Activated CD8-positive, alpha-beta memory T cell treated with anti-CD3 and anti-CD28 coated beads, Interleukin-2, amount 50 U/mL, for 1 hour (primary cell): ENCODE measurements around the gene DOLK.

Experiments
- DNase-seq: peaks from one replicate; pipeline ENCODE4 v3.0.0-alpha.2; 2020; ENCODE audit errors: extremely low read depth

DOLK gene

DNA sequence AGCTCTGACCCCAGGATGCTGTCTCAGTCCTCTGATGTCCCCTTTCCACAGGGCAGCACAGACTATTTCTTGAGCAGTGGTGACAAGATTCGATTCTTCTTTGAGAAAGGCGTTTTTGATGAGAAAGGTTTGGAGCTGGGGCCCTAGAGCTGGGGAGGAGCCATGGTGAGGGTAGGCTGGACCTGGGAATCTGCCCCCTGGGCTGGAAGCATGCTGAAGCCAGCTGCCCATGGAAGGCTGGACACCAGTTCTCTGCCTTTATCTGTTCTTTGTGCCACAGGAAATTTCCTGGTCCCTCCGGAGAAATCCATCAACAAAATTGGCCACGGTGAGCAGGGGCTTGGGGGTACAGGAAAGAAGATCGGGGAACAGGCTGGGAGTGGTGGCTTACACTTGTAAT, 13.7 kb downstream of the DOLK start:
- DNase-seq = no peak

DNA sequence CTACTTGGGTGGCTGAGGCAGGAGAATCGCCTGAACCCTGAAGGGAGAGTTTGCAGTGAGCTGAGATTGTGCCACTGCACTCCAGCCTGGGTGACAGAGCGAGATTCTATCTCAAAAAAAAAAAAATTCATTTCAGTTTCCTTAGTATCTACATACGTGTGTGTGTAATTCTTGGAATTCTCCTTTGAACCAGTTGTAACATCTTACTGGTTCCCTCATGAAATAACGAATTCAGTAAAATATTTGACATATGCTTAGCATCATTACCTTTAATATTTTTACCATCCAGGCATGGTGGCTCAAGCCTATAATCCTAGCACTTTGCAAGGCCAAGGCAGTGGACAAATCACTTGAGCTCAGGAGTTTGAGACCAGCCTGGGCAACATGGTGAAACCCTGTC, 17.8 kb downstream of the DOLK start:
- DNase-seq = no peak

DNA sequence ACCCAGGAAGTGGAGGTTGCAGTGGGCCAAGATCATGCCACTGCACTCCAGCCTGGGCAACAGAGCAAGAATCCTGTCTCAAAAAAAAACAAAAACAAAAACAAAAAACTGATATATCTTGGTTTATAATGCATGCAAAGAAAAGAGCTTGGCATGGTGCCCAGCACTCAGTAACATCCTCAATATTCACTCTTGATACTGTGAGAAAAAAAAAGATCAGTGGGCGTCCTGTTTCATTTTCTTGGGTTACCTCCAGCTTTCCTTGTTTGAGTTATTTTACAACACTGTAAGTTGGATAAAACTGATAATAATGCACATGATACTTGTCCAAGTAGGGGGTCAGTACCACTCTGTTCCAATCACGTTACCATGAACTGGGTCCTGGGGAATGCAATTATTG, 18.8 kb downstream of the DOLK start:
- DNase-seq = no peak

DNA sequence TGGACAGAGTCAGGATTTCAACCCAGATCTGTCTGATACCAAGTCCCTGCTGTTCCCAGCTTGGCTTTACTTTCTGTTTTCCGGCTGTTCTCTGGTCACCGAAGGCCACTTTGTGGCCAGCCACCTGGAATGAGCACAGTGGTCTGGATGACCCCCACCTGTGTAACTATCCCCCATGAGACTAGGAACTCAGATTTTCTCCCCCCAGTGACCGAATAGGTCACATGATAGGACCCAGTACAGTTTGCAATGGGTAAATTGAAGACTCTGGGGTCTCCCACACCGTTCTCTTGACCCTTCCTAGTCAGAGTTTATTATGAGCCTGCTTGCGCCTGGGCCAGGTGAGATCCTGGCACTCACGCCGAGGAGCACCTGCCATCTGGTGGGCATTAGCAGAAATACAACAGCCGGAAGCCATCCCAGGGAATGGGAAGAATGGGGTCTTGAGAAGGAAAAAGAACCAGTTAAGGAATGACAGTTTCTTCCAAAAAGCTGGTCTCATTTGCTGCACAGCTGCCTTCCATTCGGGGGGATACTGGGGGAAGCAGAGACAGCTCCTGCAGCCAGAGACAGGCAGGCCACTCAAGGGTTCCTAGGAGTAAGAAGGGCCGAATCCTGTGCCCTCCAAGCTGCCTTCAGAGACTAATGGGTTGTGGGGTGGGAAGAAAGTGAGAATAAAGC, 19.5 kb downstream of the DOLK start:
- no peak for DNase-seq

DNA sequence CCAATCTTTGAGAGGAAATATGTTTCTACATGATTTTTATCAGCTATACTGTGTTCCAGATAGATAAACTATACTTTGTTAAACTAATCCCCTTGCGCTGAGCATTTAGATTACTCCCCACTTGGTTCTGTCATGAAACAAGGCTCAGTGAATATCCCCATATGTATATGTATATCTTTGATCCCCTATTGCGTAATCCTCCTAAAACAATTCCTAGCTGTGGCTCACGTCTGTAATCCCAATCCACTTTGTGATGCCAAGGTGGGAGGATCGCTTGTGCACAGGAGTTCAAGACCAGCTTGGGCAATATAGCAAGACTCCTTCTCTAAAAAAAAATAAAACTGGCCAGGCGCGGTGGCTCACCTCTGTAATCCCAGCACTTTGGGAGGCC, 23.9 kb downstream of the DOLK start:
- no peak for DNase-seq

DNA sequence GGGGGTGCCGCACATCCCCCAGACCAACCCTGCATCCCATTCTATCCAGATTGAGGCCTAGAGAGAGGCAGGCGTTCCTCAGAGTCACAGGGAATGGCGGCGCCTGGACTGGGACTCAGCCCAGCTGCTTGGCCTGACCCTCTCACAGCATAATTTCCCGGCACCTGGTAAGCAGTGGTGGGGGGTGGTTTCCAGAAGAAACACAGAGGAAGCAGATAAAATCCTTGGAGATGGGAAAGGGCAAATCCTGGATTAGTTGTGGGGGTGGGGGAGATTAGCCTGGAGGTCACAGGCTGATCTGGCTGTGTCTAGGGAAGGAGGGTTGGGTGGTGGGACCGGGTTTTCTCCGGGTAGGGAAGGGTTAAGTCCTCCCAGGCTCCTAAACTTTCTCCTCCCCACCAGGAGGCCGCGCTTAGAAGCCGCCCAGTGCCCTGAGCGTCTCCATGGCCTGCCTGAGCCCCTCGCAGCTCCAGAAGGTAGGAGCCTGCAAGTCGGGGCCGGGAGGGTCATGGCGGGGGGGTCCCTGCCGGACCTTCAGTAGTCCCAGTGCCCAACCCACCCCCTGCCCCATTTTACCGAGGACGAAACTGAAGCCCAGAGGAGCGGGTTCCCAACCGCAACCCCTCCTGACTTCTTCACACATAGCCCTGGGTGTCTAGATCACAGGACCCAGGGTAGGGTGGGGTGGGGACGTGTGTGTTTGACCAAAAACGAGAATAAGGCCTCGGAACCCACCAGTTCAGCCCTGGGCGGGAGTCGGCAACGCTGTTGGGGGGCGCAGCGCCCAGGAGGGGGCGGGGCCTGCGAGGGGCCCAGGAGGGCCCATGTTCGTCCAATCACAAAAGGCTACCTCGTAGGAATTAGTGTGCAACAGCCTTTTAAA, 25.3 kb downstream of the DOLK start:
- DNase-seq = no peak

DNA sequence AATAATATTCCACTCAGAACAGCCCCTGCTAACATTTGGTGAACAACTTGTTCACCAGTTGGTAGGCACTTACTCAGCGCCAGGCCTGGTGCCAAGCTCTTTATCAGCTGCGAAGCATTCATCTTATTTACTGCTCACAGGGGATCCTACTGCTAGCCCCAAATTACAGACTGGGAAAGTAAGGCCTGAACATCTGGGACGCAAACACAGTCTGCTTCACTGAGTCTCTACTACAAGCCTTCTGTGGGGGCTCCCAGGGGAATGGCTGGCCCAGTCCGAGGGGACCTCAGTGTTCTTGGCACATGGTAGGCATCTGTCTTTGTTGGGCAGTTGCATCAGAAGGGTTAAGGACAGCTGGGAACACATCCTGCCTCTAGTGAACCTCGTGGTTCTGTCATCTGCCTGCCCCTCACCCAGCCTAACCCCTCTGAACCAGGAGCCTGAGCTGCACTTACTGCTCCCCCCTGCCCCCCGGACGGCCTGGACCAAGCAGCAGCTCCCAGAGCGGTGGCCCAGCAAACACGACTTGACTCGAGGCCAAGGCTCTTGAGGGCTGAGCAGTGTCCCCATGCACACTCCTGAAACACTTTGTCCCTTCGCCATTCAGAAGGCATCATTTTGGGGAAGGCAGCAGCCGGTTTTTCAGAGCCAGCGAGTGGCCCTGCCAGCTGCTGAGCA, 26.9 kb downstream of the DOLK start, which contains the start of gene PHYHD1:
TSS of gene PHYHD1 (plus strand) at position 602 of the 678 bp plus-strand sequence. CDS start 1,342 bp downstream, outside the sequence.
- no peak for DNase-seq

DNA sequence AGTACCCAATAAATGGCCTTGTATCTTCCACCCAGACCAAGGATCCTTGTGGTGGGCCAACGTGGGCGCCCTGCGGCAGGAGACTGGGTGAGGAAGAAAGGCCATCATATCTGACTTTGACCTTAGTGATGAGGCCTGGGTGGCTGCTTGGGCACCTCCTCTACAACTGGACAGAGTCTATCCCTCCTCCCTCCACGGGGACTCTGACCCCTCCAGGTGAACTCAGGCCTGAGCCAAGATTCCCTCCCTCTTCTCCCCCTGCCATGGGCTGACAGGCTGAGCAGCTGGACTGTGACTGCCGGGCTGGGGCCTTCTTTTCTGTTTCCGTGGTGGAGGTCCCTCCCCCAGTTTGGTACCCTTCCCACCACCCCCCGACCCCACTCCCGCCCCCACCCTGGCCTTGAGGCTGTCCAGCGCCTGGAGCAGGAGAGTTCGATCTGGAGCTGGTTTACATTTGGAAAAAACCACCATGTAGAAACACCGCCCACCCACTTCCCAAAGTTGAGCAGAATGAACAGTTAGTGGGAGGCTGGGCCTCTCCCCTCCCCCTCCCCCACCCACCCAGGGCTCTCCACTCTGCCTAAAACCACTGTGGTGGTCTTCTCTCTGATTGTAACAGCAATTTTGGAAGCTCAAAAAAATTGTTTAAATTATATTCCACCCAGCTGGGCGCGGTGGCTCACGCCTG, 27.9 kb downstream of the DOLK start:
- no peak for DNase-seq

DNA sequence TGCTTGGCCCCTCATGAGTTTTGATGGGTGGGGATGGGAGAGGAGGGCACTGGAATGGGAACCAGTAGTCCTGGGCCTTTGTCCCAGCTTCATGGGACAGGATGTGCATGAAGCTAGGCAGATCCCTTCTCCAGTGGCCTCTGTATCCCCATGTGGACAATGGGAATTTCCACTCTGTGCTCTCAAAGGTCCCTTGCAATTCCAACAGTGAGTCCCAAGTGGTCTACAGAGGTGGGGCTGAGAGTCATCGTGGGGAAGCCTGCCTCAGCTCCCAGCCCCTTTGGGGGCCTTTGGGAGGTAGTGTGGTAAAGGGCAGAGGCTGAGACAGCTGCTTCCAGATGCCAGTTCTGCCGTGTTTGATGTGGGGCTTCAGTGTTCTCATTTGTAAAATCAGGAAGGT, 28.5 kb downstream of the DOLK start:
- DNase-seq = no peak

DNA sequence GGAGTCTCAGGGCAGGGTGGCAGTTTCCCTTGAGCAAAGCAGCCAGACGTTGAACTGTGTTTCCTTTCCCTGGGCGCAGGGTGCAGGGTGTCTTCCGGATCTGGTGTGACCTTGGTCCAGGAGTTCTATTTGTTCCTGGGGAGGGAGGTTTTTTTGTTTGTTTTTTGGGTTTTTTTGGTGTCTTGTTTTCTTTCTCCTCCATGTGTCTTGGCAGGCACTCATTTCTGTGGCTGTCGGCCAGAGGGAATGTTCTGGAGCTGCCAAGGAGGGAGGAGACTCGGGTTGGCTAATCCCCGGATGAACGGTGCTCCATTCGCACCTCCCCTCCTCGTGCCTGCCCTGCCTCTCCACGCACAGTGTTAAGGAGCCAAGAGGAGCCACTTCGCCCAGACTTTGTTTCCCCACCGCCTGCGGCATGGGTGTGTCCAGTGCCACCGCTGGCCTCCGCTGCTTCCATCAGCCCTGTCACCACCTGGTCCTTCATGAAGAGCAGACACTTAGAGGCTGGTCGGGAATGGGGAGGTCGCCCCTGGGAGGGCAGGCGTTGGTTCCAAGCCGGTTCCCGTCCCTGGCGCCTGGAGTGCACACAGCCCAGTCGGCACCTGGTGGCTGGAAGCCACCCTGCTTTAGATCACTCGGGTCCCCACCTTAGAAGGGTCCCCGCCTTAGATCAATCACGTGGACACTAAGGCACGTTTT, 30.1 kb downstream of the DOLK start:
- no peak for DNase-seq

DNA sequence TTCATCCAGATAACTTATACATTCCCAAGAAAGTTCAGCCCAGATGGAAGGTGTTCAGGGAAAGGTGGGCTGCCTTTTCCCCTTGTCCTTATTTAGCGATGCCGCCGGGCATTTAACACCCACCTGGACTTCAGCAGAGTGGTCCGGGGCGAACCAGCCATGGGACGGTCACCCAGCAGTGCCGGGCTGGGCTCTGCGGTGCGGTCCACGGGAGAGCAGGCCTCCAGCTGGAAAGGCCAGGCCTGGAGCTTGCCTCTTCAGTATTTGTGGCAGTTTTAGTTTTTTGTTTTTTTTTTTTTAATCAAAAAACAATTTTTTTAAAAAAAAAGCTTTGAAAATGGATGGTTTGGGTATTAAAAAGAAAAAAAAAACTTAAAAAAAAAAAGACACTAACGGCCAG, 30.7 kb downstream of the DOLK start:
- DNase-seq = no peak

DNA sequence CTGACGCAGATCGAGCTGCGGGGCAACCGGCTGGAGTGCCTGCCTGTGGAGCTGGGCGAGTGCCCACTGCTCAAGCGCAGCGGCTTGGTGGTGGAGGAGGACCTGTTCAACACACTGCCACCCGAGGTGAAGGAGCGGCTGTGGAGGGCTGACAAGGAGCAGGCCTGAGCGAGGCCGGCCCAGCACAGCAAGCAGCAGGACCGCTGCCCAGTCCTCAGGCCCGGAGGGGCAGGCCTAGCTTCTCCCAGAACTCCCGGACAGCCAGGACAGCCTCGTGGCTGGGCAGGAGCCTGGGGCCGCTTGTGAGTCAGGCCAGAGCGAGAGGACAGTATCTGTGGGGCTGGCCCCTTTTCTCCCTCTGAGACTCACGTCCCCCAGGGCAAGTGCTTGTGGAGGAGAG, 31.2 kb downstream of the DOLK start:
- DNase-seq = no peak

DNA sequence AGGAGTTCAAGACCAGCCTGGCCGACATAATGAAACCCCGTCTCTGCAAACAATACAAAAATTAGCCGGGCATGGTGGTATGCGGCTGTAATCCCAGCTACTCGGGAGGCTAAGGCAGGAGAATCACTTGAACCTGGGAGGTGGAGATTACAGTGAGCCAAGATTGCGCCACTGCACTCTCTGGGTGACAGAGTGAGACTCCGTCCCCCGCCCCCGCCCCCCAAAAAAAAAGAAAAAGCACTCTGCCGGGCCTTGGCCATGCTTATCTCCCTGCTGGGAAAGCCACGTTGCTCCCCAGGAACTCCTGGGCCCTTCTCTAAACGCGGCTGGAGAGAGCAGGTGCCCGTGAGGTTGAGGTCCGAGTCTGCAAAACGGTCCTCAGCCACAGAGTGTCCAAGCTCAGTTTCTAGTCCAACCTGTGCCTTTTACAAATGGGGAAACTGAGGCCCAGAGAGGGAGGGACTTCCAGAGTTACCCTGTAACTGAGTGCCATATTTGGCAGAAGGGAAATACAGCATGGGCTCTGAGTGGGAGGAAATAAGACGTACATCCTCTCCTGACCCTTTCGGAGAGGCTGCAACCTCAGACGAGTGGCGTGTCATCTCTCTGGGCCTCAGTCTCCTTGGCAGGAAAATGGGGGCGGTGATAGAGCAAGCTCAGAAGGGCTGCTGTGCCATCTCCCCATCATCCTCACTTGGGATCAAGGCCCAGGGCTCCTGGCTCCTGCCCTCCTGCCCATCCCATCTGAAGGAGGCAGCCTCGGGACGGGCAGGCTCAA, 33.2 kb downstream of the DOLK start:
- no peak for DNase-seq

DNA sequence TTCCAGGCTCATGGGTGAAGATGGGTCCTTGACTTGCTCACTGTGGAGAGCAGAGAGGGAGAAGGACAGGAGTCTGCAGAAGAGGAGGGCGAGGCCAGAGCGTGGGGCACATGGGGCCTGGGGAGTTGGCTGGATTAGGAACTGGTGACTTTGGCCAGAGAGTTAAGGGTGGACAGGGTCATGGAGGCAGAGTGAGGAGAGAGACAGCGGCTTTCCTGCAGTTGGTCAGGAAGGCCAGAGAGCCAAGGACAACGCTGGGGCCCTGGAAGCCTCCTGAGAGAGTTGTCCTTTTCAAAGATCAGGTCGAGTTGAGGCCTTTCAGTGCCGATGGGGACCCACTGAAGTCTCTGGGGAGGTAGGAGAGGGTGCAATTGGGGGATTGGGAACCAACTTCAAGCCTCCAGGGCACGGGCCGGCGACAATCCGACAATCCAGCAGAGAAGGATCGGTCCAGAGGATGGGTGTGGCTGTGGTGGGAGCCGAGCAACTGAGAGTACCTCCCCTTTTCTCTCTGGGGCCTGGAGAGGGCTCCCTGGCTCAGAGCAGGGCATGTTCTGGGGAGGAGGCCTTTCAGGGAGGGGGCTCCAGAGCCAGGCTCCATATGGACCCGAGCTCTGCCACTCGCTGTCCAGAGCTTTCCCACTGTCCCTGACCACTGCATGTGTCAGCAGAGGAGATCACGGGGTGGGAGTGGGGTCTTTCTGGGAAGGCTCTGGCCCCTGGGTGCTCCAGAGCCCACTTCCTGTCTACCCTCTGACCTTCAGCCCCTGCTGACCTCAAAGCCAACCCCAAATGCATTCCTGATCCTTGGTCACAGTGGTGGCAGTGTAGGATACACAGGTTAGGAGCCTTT, 34.1 kb downstream of the DOLK start:
- DNase-seq = no peak

DNA sequence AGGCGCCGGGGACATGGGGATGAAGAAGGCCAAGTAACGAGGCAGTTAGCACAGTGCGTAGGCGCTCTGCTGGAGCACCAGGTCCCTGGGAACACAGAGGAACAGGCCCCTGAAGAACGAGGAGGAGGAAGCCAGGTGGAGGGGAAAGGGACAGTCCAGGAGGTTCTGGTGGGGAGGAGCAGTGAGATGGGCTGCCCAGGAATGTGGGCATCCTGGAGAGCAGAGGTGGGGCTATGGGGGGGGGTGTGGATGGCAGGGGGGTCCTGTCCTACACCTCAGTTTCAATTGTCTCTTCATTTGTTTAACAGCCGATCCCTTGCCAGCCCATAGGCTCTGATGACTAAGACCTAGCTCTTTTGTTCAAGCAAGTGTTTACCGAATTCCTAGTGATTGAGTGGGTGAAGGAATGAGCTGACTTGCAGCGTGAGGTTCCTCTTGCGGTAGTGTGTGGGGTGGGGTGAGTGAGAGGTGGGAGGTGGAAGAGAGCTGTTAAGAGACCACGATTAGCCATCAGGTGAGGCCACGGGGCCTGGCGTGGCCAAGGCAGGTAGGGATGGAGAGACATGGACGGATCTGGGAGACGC, 35.0 kb downstream of the DOLK start:
- DNase-seq = no peak

DNA sequence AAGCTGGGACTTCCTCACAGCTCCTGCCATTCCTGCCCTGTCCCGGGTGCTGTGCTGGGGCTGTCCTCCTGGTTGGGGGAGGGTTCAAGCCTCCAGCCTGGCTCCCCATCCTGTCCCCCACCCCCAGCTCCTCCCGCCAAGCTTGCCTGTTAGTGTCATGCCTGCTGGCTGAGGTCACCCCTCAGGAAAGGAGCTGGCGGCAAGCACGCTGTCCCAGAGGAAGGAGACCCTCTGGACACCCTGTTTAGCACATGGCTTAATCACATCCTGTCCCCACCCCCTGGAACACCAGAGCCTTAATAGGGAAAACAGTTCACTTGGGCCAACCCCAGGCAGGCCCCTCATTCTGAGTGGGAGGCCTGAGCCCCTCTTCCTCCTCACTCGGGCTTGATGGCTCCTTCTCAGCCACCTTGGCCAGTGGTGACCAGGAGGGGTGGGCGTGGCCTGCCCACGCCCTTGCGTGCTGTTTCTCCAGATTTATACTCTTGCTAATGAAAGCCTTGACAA, 35.8 kb downstream of the DOLK start:
- no peak for DNase-seq

DNA sequence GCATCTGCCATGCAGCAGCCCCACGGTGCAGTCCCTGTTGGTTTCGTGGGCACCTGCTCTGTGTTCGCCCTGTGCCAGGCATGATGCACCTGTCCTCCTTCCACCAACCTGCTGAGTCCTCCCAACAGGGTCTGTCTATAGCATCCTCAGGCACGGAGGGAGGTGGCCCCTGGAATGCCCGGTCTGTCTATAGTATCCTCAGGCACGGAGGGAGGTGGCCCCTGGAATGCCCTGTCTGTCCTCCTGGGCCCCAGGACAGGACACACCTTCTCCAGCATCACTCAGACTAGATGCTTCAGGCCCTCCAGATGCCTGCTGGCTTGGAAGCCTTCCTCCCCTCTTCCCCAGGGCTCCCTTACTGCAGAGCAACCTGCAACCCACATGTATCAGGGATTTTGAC, 36.5 kb downstream of the DOLK start:
- no peak for DNase-seq

DNA sequence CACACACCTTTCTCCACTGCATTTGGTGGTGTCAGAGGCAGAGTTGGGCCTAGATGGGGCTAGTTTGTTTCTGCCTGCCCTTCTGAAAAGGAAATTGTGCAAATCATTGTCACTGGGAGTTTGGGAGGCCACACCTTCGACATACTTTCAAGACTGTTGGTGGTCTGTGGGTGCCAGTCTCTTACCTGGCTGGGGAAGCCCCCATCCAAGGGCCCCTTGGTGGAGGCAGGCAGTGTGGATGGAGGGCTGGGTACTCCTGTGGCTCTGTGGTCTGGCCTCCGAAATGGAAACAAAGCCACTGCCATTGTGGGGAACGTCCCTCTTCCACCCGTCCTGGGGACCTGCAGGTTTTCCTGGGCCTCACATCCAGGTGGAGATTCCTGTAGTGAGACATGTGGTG, 37.5 kb downstream of the DOLK start:
- no peak for DNase-seq

DNA sequence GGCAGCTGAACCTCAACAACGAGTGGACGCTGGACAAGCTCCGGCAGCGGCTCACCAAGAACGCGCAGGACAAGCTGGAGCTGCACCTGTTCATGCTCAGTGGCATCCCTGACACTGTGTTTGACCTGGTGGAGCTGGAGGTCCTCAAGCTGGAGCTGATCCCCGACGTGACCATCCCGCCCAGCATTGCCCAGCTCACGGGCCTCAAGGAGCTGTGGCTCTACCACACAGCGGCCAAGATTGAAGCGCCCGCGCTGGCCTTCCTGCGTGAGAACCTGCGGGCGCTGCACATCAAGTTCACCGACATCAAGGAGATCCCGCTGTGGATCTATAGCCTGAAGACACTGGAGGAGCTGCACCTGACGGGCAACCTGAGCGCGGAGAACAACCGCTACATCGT, 39.0 kb downstream of the DOLK start:
- DNase-seq = no peak
